GM12892 (cell line): Measurements from ENCODE around the gene PHF21B.

Experiments used
- DNase-seq: peaks from one replicate; pipeline ENCODE4 v3.0.0; 2011; ENCODE audit not compliant: insufficient read length
- FAIRE-seq: peaks from 2 replicates; lab custom pipeline; 2011; peaks lifted over from hg19 to GRCh38; lab: Jason Lieb, UNC
- POLR2A ChIP-seq: IDR thresholded peaks from 2 replicates; pipeline ENCODE4 v1.6.1; 2011; ENCODE audit warnings: low read depth, low read length, control low read depth
- POLR2AphosphoS5 ChIP-seq: IDR thresholded peaks from 2 replicates; pipeline ENCODE4 v1.6.1; 2011; ENCODE audit warnings: low read depth, low read length, control low read depth
- TAF1 ChIP-seq: IDR thresholded peaks from 2 replicates; pipeline ENCODE4 v1.6.1; 2011; ENCODE audit warnings: low read depth, mild to moderate bottlenecking, control low read depth, low read length, borderline replicate concordance

The PHF21B gene

DNA sequence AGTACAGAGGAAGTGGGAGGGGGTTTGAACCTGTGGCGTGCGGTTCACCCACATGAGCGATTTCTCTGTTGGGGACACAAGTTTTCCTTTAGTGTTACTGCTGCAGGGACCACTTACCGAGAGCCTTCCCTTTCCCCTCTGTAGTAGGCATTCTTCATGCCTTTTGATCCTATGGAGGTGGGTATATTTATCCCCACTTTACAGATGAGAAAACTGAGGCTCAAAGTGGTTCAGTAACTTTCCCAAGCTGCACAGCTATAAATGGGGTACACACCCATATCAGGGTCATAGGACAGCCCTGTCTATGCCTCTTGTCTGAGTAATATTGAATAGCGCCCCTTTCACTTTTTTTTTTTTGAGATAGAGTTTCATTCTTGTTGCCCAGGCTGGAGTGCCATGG is 3.3 kb upstream of the PHF21B start:
- no peak for DNase-seq
- FAIRE-seq = no peak
- TF ChIP-seq POLR2A (no peak), POLR2AphosphoS5 (no peak), TAF1 (no peak)

- DNase-seq = no peak
- FAIRE-seq = no peak
- TF ChIP-seq TAF1 (no peak), POLR2AphosphoS5 (no peak), POLR2A (no peak)
These were observed 711 bp upstream of the PHF21B start for GRCh38 chr22:45010532-45010900.

GRCh38 chr22:45008751-45009605 is 827 bp downstream of the PHF21B start:
- TF ChIP-seq POLR2AphosphoS5 = no peak
- no peak for TF ChIP-seq POLR2A
- no peak for TF ChIP-seq TAF1
- FAIRE-seq = no peak
- no peak for DNase-seq

DNA sequence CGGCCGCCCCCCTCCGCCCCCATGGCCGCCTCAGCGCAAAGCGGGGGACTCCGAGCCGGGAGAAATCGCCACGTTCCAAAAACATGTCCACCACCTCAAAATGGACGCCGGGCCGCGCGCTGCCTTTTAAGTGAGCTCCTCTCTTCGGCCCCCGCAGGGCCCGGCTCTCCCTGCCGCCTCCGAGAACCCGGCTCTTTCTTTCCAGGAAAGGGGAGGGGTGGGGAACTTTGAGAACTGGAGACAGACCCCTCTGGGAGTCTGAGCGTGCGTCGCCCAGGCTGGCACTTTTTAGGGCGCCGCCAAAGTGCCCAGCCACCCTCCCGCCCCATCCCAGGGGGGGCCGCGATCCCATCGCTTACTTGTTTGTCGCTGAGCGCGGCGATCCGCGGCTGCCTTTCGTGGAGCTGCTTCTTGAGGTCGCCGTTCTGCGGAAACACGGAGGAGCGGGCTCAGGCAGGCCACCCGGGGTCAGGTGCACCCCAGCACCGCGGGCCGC is 1.6 kb downstream of the PHF21B start:
- TF ChIP-seq POLR2AphosphoS5 (no peak), POLR2A (no peak), TAF1 (no peak)
- no peak for DNase-seq
- no peak for FAIRE-seq

DNA sequence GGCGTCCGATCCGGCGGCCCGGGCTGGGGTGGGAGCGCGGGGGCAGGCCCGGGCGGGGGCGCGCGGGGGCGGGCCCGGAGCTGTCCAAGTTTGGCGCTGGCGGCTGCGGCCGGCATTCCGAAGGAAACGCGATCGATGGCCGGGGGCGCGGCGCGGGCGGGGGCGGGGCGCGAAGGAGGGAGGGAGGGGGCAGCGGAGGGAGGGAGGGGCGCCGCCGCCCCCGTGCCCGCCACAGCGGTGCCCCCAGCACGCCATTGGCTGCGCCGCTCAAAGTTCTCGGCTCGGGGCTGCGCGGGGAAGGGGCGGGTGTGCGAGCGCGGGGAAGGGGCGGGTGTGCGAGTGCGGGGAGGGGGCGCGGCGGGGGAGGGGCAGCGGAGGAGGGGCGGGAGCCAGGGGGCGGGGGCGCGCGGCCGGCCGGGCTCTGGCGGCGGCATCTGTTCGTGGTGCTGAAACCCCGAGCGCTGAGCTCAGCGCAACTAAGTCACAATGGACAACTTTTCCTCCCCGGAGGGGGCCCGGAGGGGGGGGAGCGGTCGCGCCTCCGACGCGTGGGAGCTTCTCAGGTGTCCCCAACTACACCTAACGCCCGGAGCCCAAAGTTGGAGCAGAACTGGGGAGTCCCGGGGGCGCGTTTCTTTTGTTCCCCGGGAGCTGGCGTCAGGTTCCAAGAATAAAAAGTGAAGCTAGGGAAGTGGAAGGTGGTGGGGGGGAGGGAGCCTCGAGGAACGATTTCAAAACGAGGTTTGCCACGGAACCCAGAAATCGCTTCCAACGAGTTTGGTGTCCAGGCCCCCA is 2.2 kb downstream of the PHF21B start:
- DNase-seq (no peak), FAIRE-seq (no peak)
- TF ChIP-seq POLR2AphosphoS5 (no peak), TAF1 (no peak), POLR2A (no peak)

DNA sequence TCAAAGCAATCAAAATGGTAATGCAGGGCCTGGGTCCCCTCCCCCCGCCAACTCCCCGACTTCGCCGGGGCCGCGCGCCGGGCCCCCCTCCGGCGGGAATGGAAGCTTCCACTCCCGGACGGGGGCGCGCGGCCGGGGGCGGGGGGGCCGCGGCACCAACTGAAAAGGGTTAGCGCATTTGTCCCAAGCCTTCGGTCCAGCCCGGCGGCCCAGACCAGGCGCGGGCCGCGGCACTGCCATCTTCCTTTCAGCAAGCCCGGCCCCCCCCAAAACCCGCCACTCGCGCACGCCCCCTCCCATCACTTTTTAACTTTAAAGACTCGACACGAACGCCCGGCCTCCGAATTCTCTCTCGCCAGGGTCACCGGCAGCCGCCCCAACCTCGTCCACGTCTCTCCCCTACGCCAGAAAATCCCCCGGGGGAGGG is 2.8 kb downstream of the PHF21B start:
- TF ChIP-seq POLR2AphosphoS5 = no peak
- no peak for TF ChIP-seq POLR2A
- TF ChIP-seq TAF1 = no peak
- FAIRE-seq (no peak), DNase-seq (no peak)

DNA sequence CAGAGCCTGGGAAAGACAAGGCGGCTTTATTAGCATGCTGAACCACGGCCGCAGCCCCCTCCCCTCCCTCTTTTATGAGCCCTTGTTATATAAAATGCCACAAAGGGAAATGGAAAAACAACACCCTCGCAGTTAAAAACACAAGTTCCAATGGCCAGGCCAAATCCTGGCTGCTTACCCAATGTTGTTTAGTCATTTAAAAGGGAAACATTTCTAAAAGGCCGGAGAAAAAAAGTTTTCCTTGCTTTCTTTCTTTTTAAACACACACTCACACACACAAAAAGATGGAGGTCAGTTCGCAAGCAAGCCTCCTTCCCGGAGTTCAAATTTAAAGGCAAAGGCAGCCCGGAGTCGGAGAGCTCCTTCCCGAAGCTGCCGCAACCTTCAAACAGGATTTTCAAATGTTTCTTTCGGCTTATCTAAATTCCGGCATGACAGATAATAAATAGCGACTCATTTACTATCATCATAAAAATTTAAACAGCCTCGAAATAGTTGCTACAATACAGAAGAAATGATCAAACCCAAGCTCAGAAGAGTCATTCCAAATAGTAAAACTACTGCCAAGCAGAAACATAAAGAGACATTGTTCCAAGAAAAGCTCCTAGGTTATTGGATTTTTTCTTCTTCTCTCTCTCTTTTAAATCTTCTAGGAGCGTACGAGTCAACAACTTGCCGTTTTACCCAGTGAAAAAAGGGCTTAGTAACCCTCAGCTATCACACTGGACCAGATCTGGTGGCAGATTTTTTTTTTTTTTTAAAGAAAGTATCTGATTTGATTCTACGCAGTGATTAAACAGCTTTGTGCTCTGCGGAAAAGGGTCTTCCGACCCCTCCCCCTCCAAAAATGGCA is 3.5 kb downstream of the PHF21B start:
- no peak for TF ChIP-seq POLR2A
- no peak for TF ChIP-seq POLR2AphosphoS5
- no peak for TF ChIP-seq TAF1
- FAIRE-seq (no peak), DNase-seq (no peak)

GRCh38 chr22:45001653-45002052 is 8.2 kb downstream of the PHF21B start:
- FAIRE-seq (no peak), DNase-seq (no peak)
- TF ChIP-seq POLR2A (no peak), POLR2AphosphoS5 (no peak), TAF1 (no peak)

DNA sequence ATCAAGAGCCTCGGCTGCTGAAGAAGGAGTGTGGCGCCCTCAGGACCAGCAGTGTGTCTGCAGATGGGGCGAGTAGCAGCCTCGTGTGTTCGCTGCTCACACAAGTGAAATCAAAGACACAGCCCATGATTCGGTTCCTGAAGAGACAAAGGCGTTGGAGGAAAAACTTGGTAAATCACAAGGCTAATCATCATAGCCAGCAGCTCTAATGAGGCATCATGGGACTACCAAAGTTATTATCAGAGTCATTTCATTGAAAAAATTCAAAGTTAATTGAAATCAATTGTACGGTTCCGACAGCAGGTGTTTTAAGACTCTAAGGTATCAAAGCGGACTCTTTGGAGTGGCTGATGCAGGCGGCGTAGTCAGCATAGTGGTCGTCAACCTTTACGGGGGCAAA is 9.5 kb downstream of the PHF21B start:
- FAIRE-seq = no peak
- no peak for DNase-seq
- TF ChIP-seq TAF1 = no peak

DNA sequence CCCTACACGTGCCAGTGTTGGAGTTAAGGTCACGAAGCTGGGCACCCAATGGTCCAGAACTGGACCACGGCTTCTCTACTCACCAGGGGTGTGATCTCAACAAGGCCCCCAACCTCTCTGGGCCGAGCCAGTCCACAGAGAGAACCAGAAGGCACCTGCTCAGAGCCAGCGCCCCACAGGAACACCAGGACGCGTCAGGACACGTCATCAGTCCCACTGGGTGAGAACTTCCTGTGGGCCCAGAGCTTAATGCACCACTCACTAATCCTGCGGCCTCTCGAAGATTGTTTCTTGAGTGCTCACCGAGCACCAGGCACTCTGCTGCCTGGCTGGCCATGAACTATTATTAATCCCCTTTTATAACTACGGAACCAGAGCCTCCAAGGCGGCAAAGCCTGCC is 10.1 kb downstream of the PHF21B start:
- FAIRE-seq (no peak), DNase-seq (no peak)
- no peak for TF ChIP-seq POLR2AphosphoS5

DNA sequence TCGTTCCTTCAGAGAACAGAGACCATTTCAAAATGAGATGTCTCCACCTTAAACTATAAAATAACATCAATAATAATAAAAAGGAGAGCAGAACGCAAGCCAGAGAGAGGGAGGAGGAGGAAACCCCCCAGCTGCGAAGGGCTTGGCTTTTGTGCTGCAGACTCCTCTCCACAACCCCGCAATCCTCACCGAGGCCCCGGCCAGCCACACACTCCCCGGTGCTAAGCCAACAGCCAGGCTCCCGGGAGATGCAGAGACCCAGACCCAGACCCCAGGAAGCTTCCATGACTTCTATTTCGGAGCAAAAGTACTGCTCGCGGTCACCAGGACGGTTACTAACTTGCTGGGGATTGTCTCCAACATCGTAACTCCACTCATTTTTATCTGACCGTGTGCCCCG is 10.6 kb downstream of the PHF21B start:
- FAIRE-seq (no peak), DNase-seq (no peak)
- TF ChIP-seq POLR2AphosphoS5 = no peak
- TF ChIP-seq TAF1 = no peak
- no peak for TF ChIP-seq POLR2A

DNA sequence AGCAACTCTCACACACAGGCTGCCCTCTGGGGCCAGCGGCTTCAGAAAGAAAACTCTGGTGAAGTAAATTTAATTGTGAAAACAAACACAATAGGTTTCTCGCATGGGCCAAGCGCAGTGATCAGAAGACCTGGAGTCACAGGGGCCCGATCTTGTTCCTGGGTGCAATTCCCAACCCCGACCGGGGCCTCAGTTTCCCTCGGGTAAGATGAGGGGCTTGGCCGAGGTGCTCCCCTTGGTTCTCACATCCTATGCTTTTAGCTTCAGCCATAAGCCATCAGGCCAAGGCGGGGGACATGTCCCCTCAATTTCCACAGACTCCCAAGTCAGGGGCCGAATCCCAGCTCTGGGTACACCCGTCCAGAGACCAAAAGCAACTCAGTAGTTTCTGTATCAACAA is 11.5 kb downstream of the PHF21B start:
- FAIRE-seq (no peak), DNase-seq (no peak)
- TF ChIP-seq POLR2AphosphoS5 = no peak
- no peak for TF ChIP-seq TAF1
